Prostate gland (tissue), 2 donors: ENCODE measurements around the gene SRXN1. TPM values are rescaled to one million over a fixed set of nuclear protein-coding genes. Genes with fewer than 3 reads are reported as not detected.
"Not testable (repeated sequence)": the region's sequence is repeated elsewhere in the genome, so short reads cannot be mapped to it uniquely, and the experiment has no call there.

Experiments used
- DNase-seq: peaks from one replicate; pipeline ENCODE4 v3.0.0-alpha.2; 2019; ENCODE audit warnings: low spot score
- H3K27ac ChIP-seq, 2 donors: fragments of 200-600 bp; sonication (generic); 2 replicates each; pipeline ENCODE4 v1.5.1; 2017 to 2019
- H3K27me3 ChIP-seq: fragments of 200-600 bp; sonication (generic); replicated peaks from 2 replicates; pipeline ENCODE4 v1.5.1; 2019; ENCODE audit not compliant: insufficient read depth
- H3K36me3 ChIP-seq, 2 donors: fragments of 200-600 bp; sonication (generic); 1 replicate in 1 of 2; 2 replicates in 1 of 2; pipeline versions ENCODE4 v1.5.1 to v1.8.1; 2017 to 2019
- H3K4me1 ChIP-seq: fragments of 200-600 bp; sonication (generic); replicated peaks from 2 replicates; pipeline ENCODE4 v1.5.1; 2019
- H3K4me3 ChIP-seq, 2 donors: fragments of 200-600 bp; sonication (generic); 2 replicates each; pipeline ENCODE4 v1.5.1; 2017 to 2019
- H3K9me3 ChIP-seq: fragments of 200-600 bp; sonication (generic); 2 replicates; pipeline ENCODE4 v1.5.1; 2017
- CTCF ChIP-seq, 4 experiments: fragments of 200-600 bp in 2 of 4; fragments of 450-650 bp in 2 of 4; sonication (generic) in 2 of 4; IDR thresholded peaks; 1 replicate in 3 of 4; 2 replicates in 1 of 4; pipeline ENCODE4 v1.5.1; 2016 to 2019; ENCODE audit warnings: antibody characterized with exemption in 4 of 4, mild to moderate bottlenecking in 2 of 4, moderate library complexity in 2 of 4
- POLR2A ChIP-seq: fragments of 450-650 bp; IDR thresholded peaks from one replicate; pipeline ENCODE4 v1.6.1; 2016; ENCODE audit warnings: antibody characterized with exemption, mild to moderate bottlenecking
- POLR2AphosphoS5 ChIP-seq: sonication (generic); formaldehyde crosslinking; IDR thresholded peaks from one replicate; pipeline ENCODE4 v1.6.1; 2017; ENCODE audit warnings: antibody characterized with exemption
- WGBS: methylation state at CpG from one replicate; pipeline ENCODE4 v1.1.5; 2018; 5-methylcytosine and 5-hydroxymethylcytosine counted together
- intact Hi-C: fragments of 100-400 bp; cut with DNase I; formaldehyde crosslinking; loops from one replicate; pipeline ENCODE4 v1.14.2; 2022
- total RNA-seq, 2 donors: library from RNA; depleted of rRNA; stranded (reverse); fragments of >200 nt; gene quantifications; one replicate each; pipeline ENCODE4 v1.1.0, GENCODE V29; 2016

Gene SRXN1
- total RNA-seq, 2 donors from 2014 or later = 33.6 to 41.4 TPM

- H3K9me3 ChIP-seq = no peaks in the 10 kb centered on the region
- H3K27me3 ChIP-seq = no peaks in the 10 kb centered on the region
- intact Hi-C loops = loop anchor here (5.0 kb wide), 2 partner anchors 83 to 288 kb away; no protein-coding TSS in a partner anchor
- H3K4me1 ChIP-seq = no peaks in the 10 kb centered on the region
- no peak for DNase-seq
- H3K36me3 ChIP-seq = peaks cover 6 to 16% of the 10 kb centered on the region in 2 donors
- no peak overlapping the region for H3K4me3 ChIP-seq
- no peak overlapping the region for H3K27ac ChIP-seq
- TF ChIP-seq POLR2A = no peak
- no peak for TF ChIP-seq POLR2AphosphoS5
- no peak for TF ChIP-seq CTCF (IDR thresholded peaks at IDR 0.05)
- 78% methylated on average over 11 of the region's 11 CpGs for WGBS
Observed at GRCh38 chr20:644692-645317, 8.2 kb downstream of the SRXN1 start.

DNA sequence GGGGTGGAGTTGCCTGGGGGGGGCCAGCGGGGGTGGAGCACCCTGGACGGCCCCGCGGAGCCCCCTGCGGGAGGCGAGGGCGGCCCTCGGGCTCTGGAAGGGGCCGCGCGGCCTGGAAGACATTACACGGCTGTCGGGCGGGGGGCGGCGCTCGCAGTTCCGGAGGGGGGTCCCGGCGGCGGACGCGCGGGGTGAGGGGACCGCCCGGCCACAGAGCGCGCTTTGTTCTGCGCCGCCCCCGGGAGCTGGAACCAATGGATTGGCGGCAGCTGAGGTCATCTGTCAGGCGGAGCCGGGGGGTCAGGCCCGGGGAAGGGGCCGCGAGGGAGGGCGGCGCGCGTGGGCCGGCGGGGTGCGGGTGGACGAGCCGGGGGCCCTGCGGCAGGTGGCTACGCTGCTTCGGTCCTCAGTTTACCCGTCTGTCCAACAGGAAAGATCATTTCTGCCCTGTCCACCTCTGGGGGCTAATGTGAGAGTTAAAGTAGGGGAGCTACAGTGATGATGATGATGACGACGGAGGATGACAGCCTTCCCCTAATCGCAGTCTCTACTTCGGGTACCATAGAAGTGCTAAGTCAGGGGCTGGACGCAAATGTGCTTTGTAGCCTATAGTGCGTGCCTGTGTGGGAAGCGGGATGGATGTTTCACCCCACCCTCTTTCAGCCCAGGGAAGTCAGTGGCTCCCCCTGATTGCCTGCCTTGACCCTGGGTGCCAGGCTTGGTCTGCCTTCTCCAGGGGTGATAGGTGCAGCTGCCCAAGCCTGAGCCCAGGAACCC is 10.4 kb downstream of the SRXN1 start:
- Histone ChIP-seq H3K9me3 (no peaks in the 10 kb centered on the region), H3K27ac (no peak overlapping the region)

DNA sequence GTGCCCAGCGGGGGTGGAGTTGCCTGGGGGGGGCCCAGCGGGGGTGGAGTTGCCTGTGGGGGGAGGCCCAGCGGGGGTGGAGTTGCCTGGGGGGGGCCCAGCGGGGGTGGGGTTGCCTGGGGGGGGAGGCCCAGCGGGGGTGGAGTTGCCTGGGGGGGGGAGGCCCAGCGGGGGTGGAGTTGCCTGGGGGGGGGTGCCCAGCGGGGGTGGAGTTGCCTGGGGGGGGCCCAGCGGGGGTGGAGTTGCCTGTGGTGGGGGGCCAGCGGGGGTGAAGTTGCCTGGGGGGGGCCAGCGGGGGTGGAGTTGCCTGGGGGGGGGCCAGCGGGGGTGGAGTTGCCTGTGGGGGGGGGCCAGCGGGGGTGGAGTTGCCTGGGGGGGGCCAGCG is 11.0 kb downstream of the SRXN1 start:
- H3K27me3 ChIP-seq, H3K27ac ChIP-seq, intact Hi-C loops, DNase-seq, H3K4me1 ChIP-seq, H3K9me3 ChIP-seq, H3K36me3 ChIP-seq: not testable (repeated sequence)
- peak overlapping the region; percentile 31 to 38 for H3K4me3 ChIP-seq
- WGBS = no CpG with 5 or more reads among the region's 13 CpGs

More for the DNA sequence above, 10.4 kb downstream of the SRXN1 start:
- TF ChIP-seq POLR2A (no peak), CTCF (IDR thresholded peaks at IDR 0.05) (no peak), POLR2AphosphoS5 (no peak)
- DNase-seq = no peak
- 7% methylated on average over 50 of the region's 57 CpGs for WGBS
- intact Hi-C loops = no loop called here
- Histone ChIP-seq H3K27me3 (no peaks in the 10 kb centered on the region), H3K36me3 (peaks cover 1 to 4% of the 10 kb centered on the region in 2 donors), H3K4me3 (peak overlapping the region; percentile 31 to 38), H3K4me1 (no peaks in the 10 kb centered on the region)

GRCh38 chr20:641516-641875 is 11.5 kb downstream of the SRXN1 start:
- 27% methylated on average over 12 of the region's 12 CpGs for WGBS
- Histone ChIP-seq H3K27me3 (no peaks in the 10 kb centered on the region), H3K4me3 (no peak overlapping the region), H3K36me3 (no peaks in the 10 kb centered on the region), H3K4me1 (no peaks in the 10 kb centered on the region), H3K9me3 (no peaks in the 10 kb centered on the region), H3K27ac (no peak overlapping the region)
- intact Hi-C loops = no loop called here
- TF ChIP-seq POLR2A (no peak), POLR2AphosphoS5 (no peak), CTCF (IDR thresholded peaks at IDR 0.05) (no peak)
- DNase-seq = no peak

DNA sequence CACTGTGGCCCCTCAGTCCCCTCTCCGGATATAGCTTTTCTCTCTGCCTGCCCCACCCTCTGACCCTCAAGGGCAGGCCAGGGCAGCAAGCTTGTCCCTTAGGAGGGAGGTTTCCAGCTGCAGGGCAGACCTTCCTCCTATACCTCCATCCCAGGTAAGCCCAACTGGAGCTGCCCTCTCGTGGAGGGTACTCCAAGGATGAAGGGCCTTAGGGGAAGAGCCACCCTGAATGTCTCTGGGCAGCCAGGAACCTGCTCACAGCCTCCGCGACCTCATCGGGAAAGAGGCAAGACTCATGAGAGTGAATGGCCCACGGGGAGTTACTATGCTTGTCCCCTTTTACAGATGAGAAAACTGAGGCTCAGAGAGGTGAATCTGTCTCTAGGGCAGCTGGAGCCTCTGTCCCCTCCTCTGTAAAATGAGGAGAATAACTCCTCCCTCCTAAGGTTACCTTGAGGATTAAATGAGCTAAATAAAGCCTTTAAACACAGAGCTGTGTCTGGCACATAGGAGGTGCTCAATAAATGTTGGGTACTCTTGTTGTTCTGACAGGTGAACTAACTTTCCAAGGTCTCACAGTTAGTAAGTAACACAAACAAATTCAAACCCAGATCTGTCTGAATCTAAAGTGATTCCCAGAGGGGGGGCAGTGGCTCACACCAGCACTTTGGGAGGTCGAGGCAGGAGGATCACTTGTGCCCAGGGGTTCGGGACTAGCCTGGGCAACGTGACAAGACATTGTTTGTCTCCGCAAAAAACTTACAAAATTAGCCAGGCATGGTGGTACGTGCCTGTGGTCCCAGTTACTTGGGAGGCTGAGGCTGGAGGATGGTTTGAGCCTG is 12.1 kb downstream of the SRXN1 start:
- DNase-seq = no peak
- WGBS = 52% methylated on average over 11 of the region's 11 CpGs
- Histone ChIP-seq H3K27ac (no peak overlapping the region), H3K27me3 (no peaks in the 10 kb centered on the region), H3K36me3 (no peaks in the 10 kb centered on the region), H3K4me3 (no peak overlapping the region), H3K4me1 (no peaks in the 10 kb centered on the region), H3K9me3 (no peaks in the 10 kb centered on the region)
- intact Hi-C loops = no loop called here
- TF ChIP-seq CTCF (IDR thresholded peaks at IDR 0.05) (no peak), POLR2AphosphoS5 (no peak), POLR2A (no peak)
